K562 (cell line): ENCODE data around the gene RIMKLA. TPM values are rescaled to one million over a fixed set of nuclear protein-coding genes. Genes with fewer than 3 reads are reported as not detected.

Experiments used
- ATAC-seq: fragments of 200-7000 bp; cut with Tn5 transposase; 3 replicates; pipeline ENCODE4 v1.9.1; 2020; ENCODE audit warnings: moderate library complexity
- BruUV-seq: library from RNA; stranded (reverse); fragments of 400-500 nt; replicated peaks from 2 replicates; lab custom pipeline; 2021; lab: Mats Ljungman, UMichigan
- CTCF ChIA-PET: fragments of 300-600 bp; formaldehyde crosslinking; extraction: SDS; loops from one replicate; lab custom pipeline; 2021; ENCODE audit warnings: low intra/inter-chr PET ratio; lab: Yijun Ruan, JAX
- POLR2A ChIA-PET: fragments of 300-600, 350-650 bp; sonication (Branson Sonifier 250); formaldehyde crosslinking; extraction: SDS; loops from one replicate; lab custom pipeline; 2021; ENCODE audit warnings: antibody characterized with exemption, inconsistent platforms; lab: Yijun Ruan, JAX
- DNase-seq, 4 experiments: peaks; one replicate each; pipeline versions ENCODE4 v3.0.0 to v3.0.0-alpha.2; 2011 to 2018; ENCODE audit warnings: low spot score in 3 of 4, mixed read lengths in 3 of 4; ENCODE audit errors: extremely low read depth in 1 of 4
- FAIRE-seq: peaks from 2 replicates; lab custom pipeline; 2011; peaks lifted over from hg19 to GRCh38; lab: Jason Lieb, UNC
- H2AFZ ChIP-seq: 2 replicates; pipeline ENCODE4 v1.6.0; 2011; ENCODE audit warnings: low read depth, low read length, control low read depth, inconsistent platforms
- H3K27ac ChIP-seq: fragments of 200-600 bp; 3 replicates; pipeline ENCODE4 v1.8.0; 2011; ENCODE audit warnings: low read depth, mild to moderate bottlenecking, control low read depth, inconsistent platforms, low read length, moderate library complexity, mixed read lengths; ENCODE audit errors: extremely low read depth
- H3K27me3 ChIP-seq, 2 experiments: fragments of 300-600 bp in 1 of 2; 2 replicates in 1 of 2; 3 replicates in 1 of 2; pipeline versions ENCODE4 v1.6.0 to v1.8.0; 2011; ENCODE audit warnings: inconsistent platforms in 2 of 2, low read length in 2 of 2, mild to moderate bottlenecking in 1 of 2, mixed read lengths in 1 of 2, moderate library complexity in 1 of 2; ENCODE audit not compliant: control insufficient read depth in 2 of 2, insufficient read depth in 2 of 2
- H3K36me3 ChIP-seq: fragments of 300-600 bp; 3 replicates; pipeline ENCODE4 v1.8.0; 2011; ENCODE audit warnings: mild to moderate bottlenecking, low read length, inconsistent platforms; ENCODE audit not compliant: control insufficient read depth, insufficient read depth
- H3K4me1 ChIP-seq, 2 experiments: fragments of 200-600 bp in 1 of 2; replicated peaks in 1 of 2; 2 replicates in 1 of 2; 3 replicates in 1 of 2; pipeline versions ENCODE4 v1.5.1 to v1.8.0; 2011; ENCODE audit warnings: inconsistent platforms in 2 of 2, low read length in 2 of 2, mild to moderate bottlenecking in 1 of 2, mixed read lengths in 1 of 2, moderate library complexity in 1 of 2; ENCODE audit not compliant: control insufficient read depth in 2 of 2, insufficient read depth in 2 of 2
- H3K4me2 ChIP-seq: 2 replicates; pipeline ENCODE4 v1.6.1; 2011; ENCODE audit warnings: low read length, control low read depth, inconsistent platforms, mixed read lengths; ENCODE audit not compliant: insufficient read depth
- H3K4me3 ChIP-seq: fragments of 200-600 bp; sonication (generic), shearing (Covaris generic); 2 replicates; pipeline ENCODE4 v1.5.1; 2016; ENCODE audit warnings: control low read depth, inconsistent platforms
- H3K79me2 ChIP-seq: fragments of 200-600 bp; 3 replicates; pipeline ENCODE4 v1.8.0; 2011; ENCODE audit warnings: low read length, inconsistent platforms; ENCODE audit not compliant: control insufficient read depth, insufficient read depth
- H3K9ac ChIP-seq, 2 experiments: 2 replicates each; pipeline versions ENCODE4 v1.6.0 to v1.6.1; 2011; ENCODE audit warnings: low read depth in 2 of 2, low read length in 2 of 2, control low read depth in 1 of 2, inconsistent platforms in 1 of 2, mild to moderate bottlenecking in 1 of 2, mixed read lengths in 1 of 2; ENCODE audit not compliant: insufficient read depth in 1 of 2
- H3K9me1 ChIP-seq: one replicate; pipeline ENCODE4 v1.6.0; 2011; ENCODE audit warnings: inconsistent platforms, mild to moderate bottlenecking, low read length, moderate library complexity; ENCODE audit not compliant: control insufficient read depth, insufficient read depth
- H3K9me3 ChIP-seq: replicated peaks from 2 replicates; pipeline ENCODE4 v1.5.1; 2011; ENCODE audit warnings: low read depth, low read length, inconsistent platforms; ENCODE audit not compliant: control insufficient read depth, insufficient read depth
- H4K20me1 ChIP-seq: replicated peaks from 2 replicates; pipeline ENCODE4 v1.6.1; 2011; ENCODE audit warnings: low read length, inconsistent platforms, mixed read lengths; ENCODE audit not compliant: control insufficient read depth, insufficient read depth
- ELF1 ChIP-seq: fragments of 200-800 bp; sonication (Bioruptor generic); IDR thresholded peaks from 2 replicates; pipeline ENCODE4 v1.6.1; 2016; ENCODE audit warnings: missing genetic modification characterization, missing compliant biosample characterization
- EP400 ChIP-seq: fragments of 450-650 bp; IDR thresholded peaks from 2 replicates; pipeline ENCODE4 v1.6.1; 2017; ENCODE audit warnings: antibody characterized with exemption, mild to moderate bottlenecking, moderate library complexity
- KAT8 ChIP-seq: fragments of 450-650 bp; IDR thresholded peaks from 2 replicates; pipeline ENCODE4 v1.6.1; 2016; ENCODE audit warnings: low read depth, mild to moderate bottlenecking
- NKRF ChIP-seq: fragments of 450-650 bp; IDR thresholded peaks from 2 replicates; pipeline ENCODE4 v1.6.1; 2016; ENCODE audit warnings: borderline replicate concordance
- NR2C2 ChIP-seq, 2 experiments: fragments of 200-800 bp in 1 of 2; sonication (Bioruptor generic) in 1 of 2; sonication (generic) in 1 of 2; formaldehyde crosslinking in 1 of 2; IDR thresholded peaks; 2 replicates each; pipeline versions ENCODE4 v1.6.1 to v1.8.0; 2016 to 2022; ENCODE audit warnings: mild to moderate bottlenecking in 1 of 2, missing compliant biosample characterization in 1 of 2, missing genetic modification characterization in 1 of 2, missing genetic modification reagents in 1 of 2
- PML ChIP-seq: IDR thresholded peaks from 2 replicates; pipeline ENCODE4 v1.6.1; 2012; ENCODE audit warnings: low read length, inconsistent platforms
- POLR2A ChIP-seq: fragments of 450-650 bp; conservative IDR thresholded peaks from 2 replicates; pipeline ENCODE4 v1.6.1; 2016
- SIN3A ChIP-seq, 2 experiments: fragments of 150-350 bp in 1 of 2; IDR thresholded peaks; 2 replicates each; pipeline ENCODE4 v1.6.1; 2011 to 2016; ENCODE audit warnings: borderline replicate concordance in 2 of 2, low read depth in 2 of 2, low read length in 2 of 2, mild to moderate bottlenecking in 2 of 2, moderate library complexity in 2 of 2; ENCODE audit not compliant: control insufficient read depth in 1 of 2
- TAF1 ChIP-seq: IDR thresholded peaks from 2 replicates; pipeline ENCODE4 v1.6.1; 2011; ENCODE audit warnings: mild to moderate bottlenecking, low read length, moderate library complexity; ENCODE audit not compliant: insufficient read depth, control insufficient read depth, severe bottlenecking; ENCODE audit errors: extremely low read depth
- TAF9B ChIP-seq: fragments of 450-650 bp; IDR thresholded peaks from 2 replicates; pipeline ENCODE4 v1.6.1; 2018; ENCODE audit warnings: mild to moderate bottlenecking; ENCODE audit not compliant: partially characterized antibody
- ZNF277 ChIP-seq: fragments of 250-450 bp; sonication (Bioruptor Pico); IDR thresholded peaks from 2 replicates; pipeline ENCODE4 v1.8.0; 2022; ENCODE audit warnings: inconsistent platforms, mild to moderate bottlenecking, moderate library complexity, borderline replicate concordance
- WGBS: fragments of 100-300 bp; shearing (Covaris generic); methylation state at CpG from one replicate; pipeline ENCODE4 v1.1.6; 2016; ENCODE audit warnings: low coverage, mixed read lengths; ENCODE audit not compliant: insufficient coverage; ENCODE audit errors: missing lambda C conversion rate; 5-methylcytosine and 5-hydroxymethylcytosine counted together
- in situ Hi-C: fragments of 300-500 bp; cut with MboI; formaldehyde crosslinking; loops from 4 replicates; pipeline ENCODE4 v1.15.0; 2018; ENCODE audit warnings: inconsistent platforms, mixed read lengths
- intact Hi-C: fragments of 100-400 bp; cut with micrococcal nuclease; formaldehyde crosslinking; loops from 2 replicates; pipeline ENCODE4 v1.14.2; 2022
- polyA plus RNA-seq, 8 experiments: library from polyadenylated mRNA; depleted of rRNA in 4 of 8; stranded (reverse) in 5 of 8; unstranded in 3 of 8; fragments of >200 nt; fragmentation: Nextera tagmentation in 2 of 8; fragmentation: Illumina TruSeq in 1 of 8; extraction: Ambion mirVana in 2 of 8; extraction: Trizol in 1 of 8; gene quantifications; 2 replicates each; pipeline versions ENCODE4 v1.2.1 to v1.2.3, GENCODE V29; 2011 to 2014; ENCODE audit warnings: inconsistent platforms in 1 of 8, missing spikeins in 1 of 8
- total RNA-seq, 7 experiments: library from RNA; depleted of rRNA in 6 of 7; stranded (reverse); fragments of >200 nt in 6 of 7; fragmentation: Illumina TruSeq in 2 of 7; extraction: Trizol in 2 of 7; gene quantifications; 2 replicates each; pipeline versions ENCODE4 v1.2.1 to v1.2.3, GENCODE V29; 2011 to 2021; ENCODE audit warnings: low replicate concordance in 1 of 7

RIMKLA gene
- total and polyA plus RNA-seq, 9 of the 15 experiments (the other 6 are each of a cell fraction or from before 2014, with no cell fraction given), result 0.02 TPM; not detected in 8

GRCh38 chr1:42456754-42457089 lies 76.1 kb downstream of the RIMKLA start:
- Histone ChIP-seq H3K9ac (peak overlapping the region; percentile 82 to 96), H3K4me1 (peaks cover 0 to 18% of the 10 kb centered on the region in 2 experiments; a peak in 3 of 5 replicates), H3K4me2 (peak overlapping the region; percentile 97), H4K20me1 (no peaks in the 10 kb centered on the region), H3K4me3 (peak overlapping the region; percentile 66), H3K27me3 (no peaks in the 10 kb centered on the region; a peak in 2 of 5 replicates), H3K36me3 (peaks cover 15% of the 10 kb centered on the region; the same call in 1 of the 3 replicates), H2AFZ (peak overlapping the region; percentile 100), H3K27ac (peak overlapping the region; percentile 80), H3K9me3 (peaks cover 4% of the 10 kb centered on the region), H3K79me2 (peaks cover 10% of the 10 kb centered on the region; the same call in 2 of the 3 replicates), H3K9me1 (no peaks in the 10 kb centered on the region)
- peak; percentile 90 for ATAC-seq
- peak; percentile 57 for FAIRE-seq
- 12% methylated on average over 23 of the region's 23 CpGs for WGBS
- in situ Hi-C loops (no loop called here), intact Hi-C loops (no loop called here)
- no TSS peak for BruUV-seq
- CTCF ChIA-PET, result no interaction called here
- DNase-seq, result peak in 2 of 4 experiments; percentile 61 to 66
- POLR2A ChIA-PET, result interaction anchor here (0.6 to 0.9 kb wide), 2 partner anchors 227 to 1618 kb away, joined by 3 read pairs; no protein-coding TSS in a partner anchor
- TF ChIP-seq TAF1 (peak; percentile 11), SIN3A (IDR thresholded peaks at IDR 0.05; ENCODE audit: borderline replicate concordance in 2 of 2, control insufficient read depth in 1 of 2, low read depth in 2 of 2, low read length in 2 of 2) (0 out of 4 replicates have a peak, but pooled peaks of 1 of the 2 experiments have one; percentile 35), ELF1 (tag) (peak; percentile 94), PML (0 out of 2 replicates have a peak, but pooled peaks have one; percentile 1), POLR2A (peak; percentile 55; the same call in 1 of the 2 replicates), EP400 (peak; percentile 74; the same call in 1 of the 2 replicates), ZNF277 (CRISPR knock-in tag) (no peak), NR2C2 (CRISPR knock-in tag; IDR thresholded peaks at IDR 0.05) (no peak), NR2C2 (tag; IDR thresholded peaks at IDR 0.05) (peak; percentile 84), NKRF (0 out of 2 replicates have a peak, but pooled peaks have one; percentile 55), KAT8 (peak; percentile 16), TAF9B (no peak)
